Neural crest cell (in vitro differentiated cells): ENCODE data around the gene RRAGB. TPM values are rescaled to one million over a fixed set of nuclear protein-coding genes. Genes with fewer than 3 reads are reported as not detected.
"Not testable (repeated sequence)": the region's sequence is repeated elsewhere in the genome, so short reads cannot be mapped to it uniquely, and the experiment has no call there.

Experiments
- DNase-seq: peaks from one replicate; pipeline ENCODE4 v3.0.0; 2021; ENCODE audit warnings: low read depth, mixed read lengths, low spot score
- H3K27ac Mint-ChIP-seq: one replicate; pipeline ENCODE4 v1.8.0; 2021; ENCODE audit warnings: mild to moderate bottlenecking, mixed read lengths; ENCODE audit not compliant: unreplicated experiment
- H3K27me3 Mint-ChIP-seq: 2 replicates; pipeline ENCODE4 v1.8.0; 2021; ENCODE audit warnings: low read depth, mild to moderate bottlenecking, mixed read lengths
- H3K36me3 Mint-ChIP-seq: 2 replicates; pipeline ENCODE4 v1.8.0; 2021; ENCODE audit warnings: low read depth, mild to moderate bottlenecking, mixed read lengths
- H3K4me1 Mint-ChIP-seq: 2 replicates; pipeline ENCODE4 v1.8.0; 2021; ENCODE audit warnings: mixed read lengths
- H3K4me3 Mint-ChIP-seq: one replicate; pipeline ENCODE4 v1.8.0; 2021; ENCODE audit warnings: mild to moderate bottlenecking, mixed read lengths
- H3K9me3 Mint-ChIP-seq: 2 replicates; pipeline ENCODE4 v1.8.0; 2021; ENCODE audit warnings: mixed read lengths
- total RNA-seq: library from RNA; stranded (reverse); gene quantifications from 2 replicates; pipeline ENCODE4 v1.2.1, GENCODE V29; 2021
- TF ChIP-seq, protein P1 (sequence below): fragments of 200-600 bp; sonication (generic); conservative IDR thresholded peaks from 2 replicates; pipeline ENCODE4 v1.5.0; 2021; ENCODE audit warnings: antibody characterized with exemption, mild to moderate bottlenecking

RRAGB gene
- total RNA-seq, 1 donor from 2014 or later, result 13.9 TPM

DNA sequence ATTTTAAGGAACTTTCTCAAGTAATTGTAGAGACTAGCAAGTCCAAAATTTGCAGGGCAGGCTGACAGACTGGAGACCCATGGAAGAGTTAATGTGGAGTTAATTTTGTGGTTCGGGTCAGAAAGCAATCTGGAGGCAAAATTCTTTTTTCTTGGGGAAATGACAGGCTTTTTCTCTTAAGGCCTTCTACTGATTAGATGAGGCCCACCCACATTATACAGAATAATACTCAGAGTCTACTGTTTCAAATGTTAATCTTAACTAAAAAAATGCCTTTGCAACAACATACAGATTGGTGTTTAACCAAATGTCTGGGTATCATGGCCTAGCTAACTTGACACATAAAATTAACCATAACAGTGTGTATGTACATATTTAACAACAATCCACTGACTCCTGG, 32.7 kb downstream of the RRAGB start:
- no peak for DNase-seq
- H3K27ac Mint-ChIP-seq, result no peak overlapping the region
- no peaks in the 10 kb centered on the region for H3K4me1 Mint-ChIP-seq
- TF ChIP-seq, protein P1, sequence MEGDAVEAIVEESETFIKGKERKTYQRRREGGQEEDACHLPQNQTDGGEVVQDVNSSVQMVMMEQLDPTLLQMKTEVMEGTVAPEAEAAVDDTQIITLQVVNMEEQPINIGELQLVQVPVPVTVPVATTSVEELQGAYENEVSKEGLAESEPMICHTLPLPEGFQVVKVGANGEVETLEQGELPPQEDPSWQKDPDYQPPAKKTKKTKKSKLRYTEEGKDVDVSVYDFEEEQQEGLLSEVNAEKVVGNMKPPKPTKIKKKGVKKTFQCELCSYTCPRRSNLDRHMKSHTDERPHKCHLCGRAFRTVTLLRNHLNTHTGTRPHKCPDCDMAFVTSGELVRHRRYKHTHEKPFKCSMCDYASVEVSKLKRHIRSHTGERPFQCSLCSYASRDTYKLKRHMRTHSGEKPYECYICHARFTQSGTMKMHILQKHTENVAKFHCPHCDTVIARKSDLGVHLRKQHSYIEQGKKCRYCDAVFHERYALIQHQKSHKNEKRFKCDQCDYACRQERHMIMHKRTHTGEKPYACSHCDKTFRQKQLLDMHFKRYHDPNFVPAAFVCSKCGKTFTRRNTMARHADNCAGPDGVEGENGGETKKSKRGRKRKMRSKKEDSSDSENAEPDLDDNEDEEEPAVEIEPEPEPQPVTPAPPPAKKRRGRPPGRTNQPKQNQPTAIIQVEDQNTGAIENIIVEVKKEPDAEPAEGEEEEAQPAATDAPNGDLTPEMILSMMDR, result no peak
- no peak overlapping the region for H3K4me3 Mint-ChIP-seq
- peaks cover 2% of the 10 kb centered on the region for H3K9me3 Mint-ChIP-seq
- H3K36me3 Mint-ChIP-seq, result peaks cover 11% of the 10 kb centered on the region
- H3K27me3 Mint-ChIP-seq, result no peaks in the 10 kb centered on the region

DNA sequence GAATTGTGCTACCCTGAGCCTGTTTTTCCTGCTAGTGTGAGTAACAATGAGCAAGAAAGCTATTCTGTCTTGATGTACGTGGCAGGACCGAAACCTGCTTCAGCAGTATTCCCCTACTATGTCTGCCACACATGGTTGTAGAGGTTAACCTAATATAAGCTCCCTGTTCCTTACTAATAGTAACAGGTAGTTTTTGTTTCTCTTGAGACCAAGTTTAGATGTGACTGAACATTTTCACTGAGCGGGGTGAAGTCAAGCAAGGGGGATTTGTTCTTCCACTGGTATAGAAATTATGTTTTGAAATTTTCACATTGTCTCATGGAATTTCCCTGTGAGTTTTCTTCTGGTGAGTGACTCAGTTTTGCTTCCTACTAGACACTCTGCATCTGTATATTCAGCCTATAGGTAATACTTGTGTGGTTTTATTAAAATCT, 37.3 kb downstream of the RRAGB start:
- TF ChIP-seq, protein P1, result no peak
- Mint-ChIP-seq H3K27me3 (no peaks in the 10 kb centered on the region), H3K4me3 (no peak overlapping the region), H3K4me1 (no peaks in the 10 kb centered on the region), H3K36me3 (peaks cover 3% of the 10 kb centered on the region), H3K9me3 (no peaks in the 10 kb centered on the region), H3K27ac (no peak overlapping the region)
- no peak for DNase-seq

- Mint-ChIP-seq H3K27ac (no peak overlapping the region), H3K27me3 (no peaks in the 10 kb centered on the region), H3K4me1 (no peaks in the 10 kb centered on the region), H3K4me3 (no peak overlapping the region), H3K9me3 (no peaks in the 10 kb centered on the region), H3K36me3 (peaks cover 8% of the 10 kb centered on the region)
- DNase-seq, result no peak
- TF ChIP-seq, protein P1, result no peak
Observed at GRCh38 chrX:55758033-55758432, 40.5 kb downstream of the RRAGB start.

DNA sequence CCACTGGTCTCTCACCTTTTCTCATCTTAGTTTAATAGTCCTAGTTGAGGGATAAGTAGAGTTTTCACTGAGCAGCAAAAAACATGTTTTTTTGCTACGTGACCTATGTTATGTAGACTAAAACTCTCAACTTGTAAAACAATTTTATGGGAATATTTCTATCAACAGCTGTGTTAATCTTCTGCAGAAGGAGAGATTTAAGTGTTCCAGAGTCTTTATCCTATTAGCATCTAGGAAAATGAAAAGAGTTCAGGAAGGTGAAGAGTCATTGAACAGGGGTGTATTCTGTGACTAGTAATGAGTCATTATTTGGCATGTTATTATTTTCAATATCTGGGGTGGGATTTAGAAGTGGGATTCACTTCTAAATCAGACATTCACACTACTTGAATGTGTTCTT, 41.9 kb downstream of the RRAGB start:
- H3K4me1 Mint-ChIP-seq, result no peaks in the 10 kb centered on the region
- H3K9me3 Mint-ChIP-seq, result no peaks in the 10 kb centered on the region
- TF ChIP-seq, protein P1, result no peak
- H3K36me3 Mint-ChIP-seq, result peaks cover 8% of the 10 kb centered on the region
- no peaks in the 10 kb centered on the region for H3K27me3 Mint-ChIP-seq
- DNase-seq, result no peak
- no peak overlapping the region for H3K4me3 Mint-ChIP-seq
- no peak overlapping the region for H3K27ac Mint-ChIP-seq

GRCh38 chrX:55767100-55767499, 49.6 kb downstream of the RRAGB start:
- H3K27ac Mint-ChIP-seq, result no peak overlapping the region
- H3K9me3 Mint-ChIP-seq, result peaks cover 10% of the 10 kb centered on the region
- DNase-seq, result no peak
- no peaks in the 10 kb centered on the region for H3K27me3 Mint-ChIP-seq
- TF ChIP-seq, protein P1, result no peak
- peaks cover 21% of the 10 kb centered on the region for H3K36me3 Mint-ChIP-seq
- H3K4me1 Mint-ChIP-seq, result no peaks in the 10 kb centered on the region
- H3K4me3 Mint-ChIP-seq, result no peak overlapping the region

DNA sequence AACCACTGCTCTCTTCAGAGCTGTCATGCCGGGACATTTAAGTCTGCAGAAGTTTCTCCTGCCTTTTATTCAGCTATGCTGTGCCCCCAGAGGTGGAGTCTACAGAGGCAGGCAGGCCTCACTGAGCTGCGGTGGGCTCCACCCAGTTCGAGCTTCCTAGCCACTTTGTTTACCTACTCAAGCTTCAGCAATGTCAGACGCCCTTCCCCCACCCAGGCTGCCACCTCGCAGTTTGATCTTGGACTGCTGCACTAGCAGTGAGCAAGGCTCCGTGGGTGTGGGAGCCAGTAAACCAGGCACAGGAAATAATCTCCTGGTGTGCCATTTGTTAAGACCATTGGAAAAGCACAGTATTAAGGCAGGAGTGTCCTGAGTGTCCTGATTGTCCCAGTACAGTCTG, 56.9 kb downstream of the RRAGB start:
- H3K36me3 Mint-ChIP-seq, result peaks cover 36% of the 10 kb centered on the region
- not testable (repeated sequence) for H3K27ac Mint-ChIP-seq, H3K4me1 Mint-ChIP-seq, H3K4me3 Mint-ChIP-seq, DNase-seq, H3K27me3 Mint-ChIP-seq
- peaks cover 22% of the 10 kb centered on the region for H3K9me3 Mint-ChIP-seq
